Right lobe of liver (tissue), 4 donors: ENCODE results near the gene MYRF.

ENCODE experiments used
- CTCF ChIP-seq, 4 donors: fragments of 200-600 bp in 3 of 4; fragments of 450-650 bp in 1 of 4; IDR thresholded peaks; one replicate each; pipeline versions ENCODE4 v1.5.1 to v1.8.0; 2016 to 2022; ENCODE audit warnings: antibody characterized with exemption in 4 of 4, mild to moderate bottlenecking in 2 of 4
- POLR2A ChIP-seq: fragments of 450-650 bp; IDR thresholded peaks from one replicate; pipeline ENCODE4 v1.6.1; 2017; ENCODE audit warnings: antibody characterized with exemption, mild to moderate bottlenecking
- donor health status: DM: no; HTN: no; CAD: no.
- donor health status: DM: no; HTN: no; CAD: no.
- donor health status: DM: no; HTN: yes; CAD: no.

- TF ChIP-seq CTCF (IDR thresholded peaks at IDR 0.05) (no peak), POLR2A (no peak)
Measured at GRCh38 chr11:61812736-61813411, 60.4 kb downstream of the MYRF start.
